KG1 (cell line): Measurements from ENCODE around the gene SLC25A25.
"Not testable (repeated sequence)": the region's sequence is repeated elsewhere in the genome, so short reads cannot be mapped to it uniquely, and the experiment has no call there.

Experiments used
- DNase-seq: peaks from one replicate; lab custom pipeline; 2025; lab: John Stamatoyannopoulos, UW

SLC25A25 gene

DNA sequence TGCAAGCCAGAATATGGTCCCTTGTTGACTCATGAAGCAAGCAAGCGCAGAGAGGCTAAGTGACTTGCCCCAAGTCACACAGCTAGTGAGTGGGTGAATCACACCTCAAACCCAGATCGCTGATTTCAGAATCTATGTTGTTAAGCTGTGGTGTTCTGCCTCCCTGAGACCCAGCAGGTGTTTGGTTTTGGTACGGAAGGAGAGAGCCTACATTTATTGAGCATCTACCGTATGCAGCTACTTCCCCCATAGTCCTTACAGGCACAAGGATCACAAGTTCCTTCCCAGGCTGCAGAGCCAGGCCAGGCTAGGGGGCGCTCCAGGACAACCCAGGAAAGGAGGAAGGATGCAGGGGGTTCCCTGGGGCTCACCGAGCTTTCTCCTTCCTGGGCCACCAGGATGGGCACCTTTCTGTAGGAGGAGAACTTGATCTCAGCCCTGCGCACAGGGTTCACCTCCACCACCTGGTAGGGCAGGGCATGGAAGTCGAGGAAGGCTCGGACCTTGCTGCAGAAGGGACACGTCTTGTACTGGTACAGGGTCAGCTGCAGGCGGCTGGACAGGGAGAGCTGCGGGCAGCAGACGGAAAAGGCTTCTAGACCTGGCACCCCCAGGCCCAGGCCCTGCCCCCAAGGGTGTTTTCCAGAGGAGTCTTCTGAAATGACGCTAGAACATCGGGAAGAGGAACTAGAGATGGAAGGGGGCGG is 57.0 kb downstream of the SLC25A25 start:
- DNase-seq: no peak

GRCh38 chr9:128125580-128126354 is 57.7 kb downstream of the SLC25A25 start:
- DNase-seq: no peak

DNA sequence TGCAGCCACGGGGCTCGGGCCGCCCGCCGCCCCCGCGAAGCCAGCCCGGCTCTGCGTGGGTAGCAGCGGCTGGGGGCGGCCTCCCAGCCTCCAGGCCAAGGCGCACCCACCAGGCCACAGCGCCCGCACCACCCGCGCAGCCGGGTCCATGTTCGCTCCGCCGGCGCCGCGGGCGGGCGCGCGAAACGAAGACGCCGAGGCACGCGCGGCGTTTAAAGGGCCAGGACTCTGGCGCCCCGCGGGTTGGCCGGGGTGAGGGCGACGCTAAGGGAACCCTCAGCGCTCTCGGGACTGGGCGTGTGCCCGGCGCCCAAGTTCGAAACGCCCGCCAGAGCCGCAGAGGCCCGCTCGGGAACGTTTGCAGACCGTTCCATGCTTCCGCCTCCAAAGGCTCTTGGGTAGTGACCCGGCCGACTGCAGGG is 59.5 kb downstream of the SLC25A25 start, which contains the start of gene PTGES2:
PTGES2 (minus strand) TSS at position 162 of the 422 bp plus-strand sequence; CDS start at position 150, 12 bp downstream.
- peak; percentile 43 for DNase-seq

- DNase-seq: peak; percentile 68
Observed at GRCh38 chr9:128127990-128128835, 60.2 kb downstream of the SLC25A25 start.

DNA sequence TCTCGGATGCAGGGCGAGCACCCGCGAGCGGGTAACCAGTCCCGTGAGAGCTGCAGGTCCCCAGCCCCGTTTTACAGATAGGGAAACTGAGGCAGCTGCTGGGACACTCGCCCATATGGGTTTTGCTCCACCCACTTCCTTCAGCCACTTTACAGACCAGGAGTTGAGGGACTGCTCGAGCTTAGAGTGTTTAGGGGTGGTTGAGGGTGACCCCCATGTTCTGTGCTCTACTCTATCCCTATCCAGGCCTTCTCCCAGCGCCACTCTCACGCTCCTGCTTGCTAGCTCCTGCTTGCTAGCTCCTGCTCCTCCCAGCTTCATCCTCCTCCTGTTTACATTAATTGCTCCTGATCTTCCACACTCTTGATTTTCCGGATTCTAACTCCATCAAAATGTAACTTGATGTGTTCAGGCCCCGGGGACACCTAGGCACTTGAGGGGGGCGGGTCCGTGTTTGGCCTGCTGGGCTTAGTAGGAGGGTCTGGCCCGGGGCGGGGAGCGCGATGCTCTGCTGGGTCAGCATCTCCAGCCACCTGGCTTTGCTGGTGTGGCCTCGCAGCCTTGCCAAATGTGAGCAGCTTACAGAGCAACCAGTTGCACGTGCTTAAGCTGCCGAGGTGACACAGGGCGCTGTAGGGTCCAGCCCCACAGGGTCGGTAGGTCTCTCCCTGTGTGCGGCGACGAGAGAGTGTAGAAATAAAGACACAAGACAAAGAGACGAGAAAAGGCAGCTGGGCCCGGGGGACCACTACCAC is 61.0 kb downstream of the SLC25A25 start:
- DNase-seq: no peak

DNA sequence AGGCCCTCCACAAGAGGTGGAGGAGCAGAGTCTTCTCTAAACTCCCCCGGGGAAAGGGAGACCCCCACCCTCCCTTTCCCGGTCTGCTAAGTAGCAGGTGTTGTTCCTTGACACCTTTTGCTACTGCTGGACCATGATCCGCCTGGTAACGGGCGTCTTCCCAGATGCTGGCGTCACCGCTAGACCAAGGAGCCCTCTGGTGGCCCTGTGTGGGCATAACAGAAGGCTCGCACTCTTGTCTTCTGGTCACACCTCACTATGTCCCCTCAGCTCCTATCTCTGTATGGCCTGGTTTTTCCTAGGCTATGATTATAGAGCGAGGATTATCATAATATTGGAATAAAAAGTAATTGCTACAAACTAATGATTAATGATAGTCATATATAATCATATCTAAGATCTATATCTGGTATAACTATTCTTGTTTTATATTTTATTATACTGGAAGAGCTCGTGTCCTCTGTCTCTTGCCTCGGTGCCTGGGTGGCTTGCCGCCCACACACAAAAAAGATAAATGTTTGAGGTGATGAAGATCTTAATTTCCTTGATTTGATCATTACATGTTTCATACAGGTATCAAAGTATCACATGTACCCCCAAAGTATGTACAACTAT is 62.1 kb downstream of the SLC25A25 start:
- DNase-seq: not testable (repeated sequence)

GRCh38 chr9:128130651-128131050 is 62.6 kb downstream of the SLC25A25 start:
- DNase-seq: not testable (repeated sequence)

- not testable (repeated sequence) for DNase-seq
Observed at GRCh38 chr9:128131346-128131745, 63.3 kb downstream of the SLC25A25 start.

DNA sequence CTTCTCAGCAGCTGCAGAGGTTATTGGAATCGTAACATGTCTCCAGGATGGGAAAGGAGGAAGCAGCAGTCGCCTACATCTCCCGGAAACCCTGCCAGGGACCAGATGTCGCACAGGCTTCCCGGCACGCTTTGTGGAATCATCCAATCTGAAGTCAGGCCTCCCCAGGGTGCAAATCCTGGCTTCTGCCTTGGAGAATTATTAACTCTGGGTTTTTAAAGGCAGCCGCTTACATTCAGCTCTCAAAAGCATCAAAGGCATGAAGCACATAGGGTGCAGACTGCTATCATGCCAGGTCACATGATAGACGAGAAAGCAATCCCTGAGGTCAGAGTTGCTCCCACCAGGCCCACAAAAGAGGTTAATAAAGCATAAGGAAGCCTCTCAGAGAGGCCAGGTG is 64.1 kb downstream of the SLC25A25 start:
- DNase-seq: not testable (repeated sequence)

- not testable (repeated sequence) for DNase-seq
Observed at GRCh38 chr9:128135561-128135960, 67.5 kb downstream of the SLC25A25 start.

DNA sequence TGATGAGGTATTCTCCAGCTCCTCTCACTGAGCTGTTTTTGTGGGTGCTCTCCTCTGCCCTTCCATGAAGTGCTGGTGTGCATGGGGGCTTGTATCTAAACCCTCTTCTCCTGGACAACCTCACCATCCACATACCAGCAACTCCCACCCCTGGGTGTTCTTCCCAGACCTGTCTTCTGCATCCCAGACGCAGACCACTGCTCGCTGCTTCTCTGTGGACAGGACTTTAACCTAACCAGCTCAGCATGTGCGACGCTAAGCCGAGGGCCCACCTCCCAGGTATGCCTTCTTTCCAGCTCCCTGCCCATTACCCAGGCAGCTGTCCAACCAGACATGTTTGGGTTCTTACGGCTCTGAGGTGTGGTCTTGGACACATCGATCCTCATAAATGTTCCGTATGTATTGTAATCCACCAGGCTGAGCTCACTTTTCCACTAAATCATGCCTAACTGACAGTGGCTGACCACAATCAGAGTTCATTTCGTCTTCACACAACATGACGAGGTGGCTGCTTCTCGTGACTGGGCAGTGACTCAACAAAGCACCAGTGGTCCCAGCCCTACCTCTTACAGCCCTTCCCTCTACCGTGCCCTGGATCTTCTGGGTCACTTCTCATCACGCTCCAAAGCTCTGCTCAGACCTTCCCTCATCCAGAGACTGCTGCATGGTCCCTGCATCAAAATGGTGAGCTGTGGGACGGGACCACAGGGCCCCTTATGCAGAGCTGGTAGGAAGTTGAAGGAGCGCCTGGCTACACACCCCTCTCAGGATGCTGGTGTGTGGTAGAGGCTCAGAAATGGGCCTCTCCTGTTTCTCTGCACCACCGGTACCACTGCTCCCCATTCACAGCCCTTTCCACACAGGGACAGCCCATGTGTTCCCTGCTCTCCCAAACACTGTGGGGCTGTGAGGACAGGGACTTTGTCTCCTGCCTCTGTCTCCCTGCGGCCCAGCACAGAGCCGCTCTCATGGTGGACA is 69.1 kb downstream of the SLC25A25 start:
- DNase-seq: no peak

DNA sequence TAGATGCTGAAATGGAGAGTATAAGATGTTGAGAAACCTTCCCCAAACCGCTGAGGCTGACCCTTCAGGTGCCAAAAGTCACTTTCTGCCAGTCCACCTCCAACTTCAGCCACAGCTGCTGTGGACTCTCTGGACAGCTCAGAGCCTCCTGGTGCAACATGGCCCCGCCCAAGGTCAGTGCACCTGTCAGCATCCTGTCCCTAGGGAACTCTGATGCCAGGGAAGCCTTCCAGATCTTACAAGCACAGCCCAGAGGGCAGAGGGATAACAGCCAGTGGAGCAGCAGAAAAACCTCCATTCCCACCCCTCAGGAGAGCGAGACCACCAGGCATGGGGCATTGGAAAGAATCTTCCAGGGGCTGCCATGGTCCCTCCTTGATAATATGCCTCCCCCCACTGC is 70.0 kb downstream of the SLC25A25 start:
- no peak for DNase-seq

GRCh38 chr9:128139621-128140020 is 71.6 kb downstream of the SLC25A25 start:
- no peak for DNase-seq

DNA sequence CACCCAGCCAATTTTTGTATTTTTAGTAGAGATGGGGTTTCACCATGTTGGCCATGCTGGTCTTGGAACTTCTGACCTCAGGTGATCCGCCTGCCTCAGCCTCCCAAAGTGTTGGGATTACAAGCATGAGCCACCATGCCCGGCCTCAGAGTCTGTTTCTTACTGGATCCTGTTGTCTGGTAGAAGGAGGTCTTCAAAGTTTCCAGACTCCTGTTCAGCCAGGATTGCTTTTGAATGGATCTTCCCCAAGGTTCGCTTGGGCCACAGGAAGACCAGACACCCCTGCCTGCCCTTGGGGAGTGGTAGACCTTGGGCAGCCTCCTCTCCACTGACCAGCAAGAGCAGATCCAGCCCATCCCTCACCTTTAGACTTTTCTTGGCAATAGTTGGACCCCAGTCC is 73.6 kb downstream of the SLC25A25 start:
- no peak for DNase-seq

DNA sequence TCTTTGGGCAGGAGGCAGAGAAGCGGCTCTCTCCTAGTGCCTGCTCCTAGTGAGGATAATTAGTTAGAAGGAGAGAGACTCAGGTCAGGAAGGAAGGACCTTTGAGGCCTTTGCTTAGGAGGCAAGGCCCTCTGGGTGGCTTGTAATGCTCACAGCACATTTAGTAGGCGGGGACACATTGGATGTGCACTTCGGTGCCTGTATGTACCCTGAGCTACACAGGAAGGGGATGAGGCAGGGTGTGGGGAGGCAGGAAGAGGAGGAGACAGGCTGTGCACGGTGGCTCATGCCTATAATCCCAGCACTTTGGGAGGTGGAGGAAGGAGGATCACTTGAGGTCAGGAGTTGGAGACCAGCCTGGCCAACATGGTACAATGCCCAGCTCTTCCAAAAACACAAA is 74.0 kb downstream of the SLC25A25 start:
- DNase-seq: no peak

DNA sequence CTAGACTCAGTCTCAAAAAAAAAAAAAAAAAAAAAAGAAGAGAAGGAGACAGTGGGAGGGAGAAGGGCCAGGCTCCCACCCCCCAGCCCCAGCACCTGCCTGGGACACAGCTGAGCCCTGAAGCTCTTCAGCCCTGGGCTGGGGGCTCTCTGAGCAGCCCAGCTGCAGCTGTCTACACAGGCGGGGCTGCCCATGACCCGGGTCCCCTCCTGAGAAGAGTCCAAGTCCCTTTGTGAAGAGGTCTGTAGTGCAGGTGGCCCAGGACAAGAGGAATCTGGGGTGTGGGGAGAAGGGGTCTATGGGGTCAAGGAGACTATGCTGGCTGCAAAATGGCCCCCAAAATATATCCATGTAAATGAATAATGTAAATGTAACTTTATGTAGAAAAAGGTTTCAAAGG is 74.6 kb downstream of the SLC25A25 start:
- DNase-seq: no peak

GRCh38 chr9:128143525-128144238 is 75.7 kb downstream of the SLC25A25 start:
- no peak for DNase-seq

- DNase-seq: no peak
Observed at GRCh38 chr9:128144239-128145181, 76.5 kb downstream of the SLC25A25 start.
